Neural cell (in vitro differentiated cells): Measurements from ENCODE around the gene ADGRG6. TPM values are rescaled to one million over a fixed set of nuclear protein-coding genes. Genes with fewer than 3 reads are reported as not detected.
"Not testable (repeated sequence)": the region's sequence is repeated elsewhere in the genome, so short reads cannot be mapped to it uniquely, and the experiment has no call there.

ENCODE experiments used
- H2AFZ ChIP-seq: fragments of 200-600, 300-800 bp; sonication (generic), shearing (Covaris generic); 2 replicates; pipeline ENCODE4 v1.6.0; 2014; ENCODE audit warnings: low read depth, mild to moderate bottlenecking, antibody characterized with exemption, low read length, moderate library complexity
- H3F3A ChIP-seq: fragments of 200-600 bp; shearing (Covaris generic); 2 replicates; pipeline ENCODE4 v1.6.1; 2016; ENCODE audit warnings: mild to moderate bottlenecking, moderate library complexity, mixed read lengths, antibody characterized with exemption, low read length; ENCODE audit not compliant: insufficient read depth, poor library complexity, severe bottlenecking
- H3K27ac ChIP-seq: fragments of 200-600, 300-800 bp; sonication (generic), shearing (Covaris generic); 2 replicates; pipeline ENCODE4 v1.5.1; 2014; ENCODE audit warnings: mild to moderate bottlenecking, low read length, moderate library complexity
- H3K27me3 ChIP-seq: fragments of 300-800, 200-600 bp; sonication (generic), shearing (Covaris generic); 2 replicates; pipeline ENCODE4 v1.6.0; 2014; ENCODE audit warnings: mild to moderate bottlenecking, low read depth, low read length, moderate library complexity; ENCODE audit not compliant: insufficient read depth
- H3K36me3 ChIP-seq: fragments of 300-800, 200-600 bp; sonication (generic), shearing (Covaris generic); 2 replicates; pipeline ENCODE4 v1.5.1; 2014; ENCODE audit warnings: mild to moderate bottlenecking, antibody characterized with exemption, low read length, moderate library complexity; ENCODE audit not compliant: insufficient read depth
- H3K4me2 ChIP-seq: fragments of 300-800, 200-600 bp; sonication (generic), shearing (Covaris generic); 2 replicates; pipeline ENCODE4 v1.6.0; 2014; ENCODE audit warnings: mild to moderate bottlenecking, low read length
- H3K4me3 ChIP-seq: fragments of 300-800, 200-600 bp; sonication (generic), shearing (Covaris generic); 2 replicates; pipeline ENCODE4 v1.5.1; 2014; ENCODE audit warnings: mild to moderate bottlenecking, low read length, moderate library complexity
- H3K79me2 ChIP-seq: fragments of 200-600 bp; shearing (Covaris generic); replicated peaks from 2 replicates; pipeline ENCODE4 v1.6.0; 2014; ENCODE audit warnings: mild to moderate bottlenecking, low read length, moderate library complexity; ENCODE audit not compliant: insufficient read depth
- H3K9ac ChIP-seq: fragments of 300-800, 200-600 bp; sonication (generic), shearing (Covaris generic); 2 replicates; pipeline ENCODE4 v1.6.1; 2016; ENCODE audit warnings: mild to moderate bottlenecking, low read length, mixed read lengths
- H3K9me2 ChIP-seq: fragments of 200-600 bp; shearing (Covaris generic); 2 replicates; pipeline ENCODE4 v1.6.1; 2016; ENCODE audit warnings: mild to moderate bottlenecking, low read length, mixed read lengths; ENCODE audit not compliant: insufficient read depth
- H3K9me3 ChIP-seq: fragments of 200-600, 300-800 bp; sonication (generic), shearing (Covaris generic); 2 replicates; pipeline ENCODE4 v1.6.1; 2016; ENCODE audit warnings: mild to moderate bottlenecking, mixed run types, low read length, moderate library complexity, mixed read lengths
- H4K20me1 ChIP-seq: fragments of 200-600 bp; shearing (Covaris generic); 2 replicates; pipeline ENCODE4 v1.6.1; 2016; ENCODE audit warnings: mild to moderate bottlenecking, mixed run types; ENCODE audit not compliant: insufficient read depth
- EP300 ChIP-seq: fragments of 450-650 bp; conservative IDR thresholded peaks from 2 replicates; pipeline ENCODE4 v1.6.1; 2014; ENCODE audit warnings: antibody characterized with exemption, mild to moderate bottlenecking, moderate library complexity; ENCODE audit not compliant: poor library complexity, severe bottlenecking
- MXI1 ChIP-seq: fragments of 450-650 bp; conservative IDR thresholded peaks from 2 replicates; pipeline ENCODE4 v1.6.1; 2014; ENCODE audit warnings: antibody characterized with exemption, mild to moderate bottlenecking; ENCODE audit not compliant: poor library complexity, severe bottlenecking
- polyA plus RNA-seq: library from polyadenylated mRNA; depleted of rRNA; stranded (reverse); fragments of >200 nt; gene quantifications from 2 replicates; pipeline ENCODE4 v1.2.3, GENCODE V29; 2014
- TF ChIP-seq, protein P1 (sequence below): IDR thresholded peaks from 2 replicates; pipeline ENCODE4 v1.6.1; 2012; ENCODE audit warnings: borderline replicate concordance

Gene ADGRG6
- polyA plus RNA-seq, 1 donor from 2014 or later, result 0.37 TPM

DNA sequence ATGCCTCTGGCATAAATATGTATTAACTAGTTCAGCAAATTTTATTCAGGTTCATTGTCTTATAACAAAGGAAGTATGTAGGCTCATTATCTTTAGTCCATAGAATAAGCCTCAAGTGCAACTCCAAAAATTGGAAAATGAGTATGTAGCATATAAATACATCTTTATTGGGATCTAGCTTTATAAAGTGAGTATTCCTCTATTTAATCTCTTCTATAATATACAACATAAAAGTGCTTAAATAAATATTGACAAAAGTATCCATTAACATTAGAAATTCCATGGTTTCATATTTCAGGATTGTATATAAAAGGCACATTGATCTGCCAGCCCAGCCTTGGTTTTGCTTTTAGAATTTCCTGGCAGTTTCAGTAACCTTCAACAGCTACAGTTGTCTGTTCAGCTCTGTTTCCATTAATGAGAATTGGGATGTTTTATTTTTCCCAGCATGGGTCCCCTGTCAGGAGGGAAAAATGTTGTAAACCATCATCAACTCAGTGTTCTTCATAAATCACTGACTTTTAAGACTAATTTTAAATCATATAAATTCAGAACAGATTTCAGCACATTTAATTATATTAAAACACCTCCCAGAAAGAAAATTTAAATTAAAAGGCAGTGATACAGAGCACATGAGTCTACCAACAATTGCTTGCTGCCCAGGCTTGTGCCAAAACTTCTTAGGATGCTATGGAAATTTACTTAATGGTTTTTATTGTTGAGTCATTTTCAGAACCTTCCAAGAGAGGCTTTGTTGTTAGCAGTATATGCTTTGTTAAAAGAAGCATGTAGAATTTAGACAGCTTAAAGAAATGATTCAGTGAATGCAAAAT lies 119.7 kb downstream of the ADGRG6 start:
- no peak overlapping the region for H2AFZ ChIP-seq
- no peaks in the 10 kb centered on the region for H4K20me1 ChIP-seq
- TF ChIP-seq MXI1, result no peak
- no peaks in the 10 kb centered on the region for H3K27me3 ChIP-seq
- no peak overlapping the region for H3K4me2 ChIP-seq
- H3F3A ChIP-seq, result no peaks in the 10 kb centered on the region
- no peaks in the 10 kb centered on the region for H3K79me2 ChIP-seq
- no peaks in the 10 kb centered on the region for H3K36me3 ChIP-seq
- no peak overlapping the region for H3K4me3 ChIP-seq
- H3K27ac ChIP-seq, result no peak overlapping the region
- H3K9me2 ChIP-seq, result no peaks in the 10 kb centered on the region
- no peaks in the 10 kb centered on the region for H3K9me3 ChIP-seq
- H3K9ac ChIP-seq, result no peak overlapping the region

DNA sequence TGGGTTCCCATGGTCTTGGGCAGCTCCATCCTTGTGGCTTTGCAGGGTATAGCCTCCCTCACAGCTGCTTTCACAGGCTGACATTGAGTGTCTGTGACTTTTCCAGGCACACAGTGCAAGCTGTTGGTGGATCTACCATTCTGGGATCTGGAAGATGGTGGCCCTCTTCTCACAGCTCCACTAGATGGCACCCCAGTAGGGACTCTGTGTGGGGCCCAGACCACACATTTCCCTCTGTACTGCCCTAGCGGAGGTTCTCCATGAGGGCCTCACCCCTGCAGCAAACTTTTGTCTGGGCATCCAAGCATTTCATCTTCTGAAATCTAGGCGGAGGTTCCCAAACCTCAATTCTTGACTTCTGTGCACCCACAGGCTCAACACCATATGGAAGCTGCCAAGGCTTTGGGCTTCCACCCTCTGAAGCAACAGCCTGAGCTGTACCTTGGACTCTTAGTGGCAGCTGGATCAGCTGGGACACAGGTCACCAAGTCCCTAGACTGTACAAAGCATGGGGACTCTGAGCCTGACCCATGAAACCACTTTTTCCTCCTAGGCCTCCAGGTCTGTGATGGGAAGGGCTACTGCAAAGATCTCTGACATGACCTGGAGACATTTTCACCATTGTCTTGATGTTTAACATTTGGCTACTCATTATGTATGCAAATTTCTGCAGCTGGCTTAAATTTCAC lies 124.8 kb downstream of the ADGRG6 start:
- H3K79me2 ChIP-seq, H3K27me3 ChIP-seq, H3K27ac ChIP-seq, H3K9me3 ChIP-seq, H2AFZ ChIP-seq, H3K36me3 ChIP-seq, H3K9me2 ChIP-seq, H3K4me3 ChIP-seq, H3K9ac ChIP-seq, H3K4me2 ChIP-seq, H4K20me1 ChIP-seq, H3F3A ChIP-seq: not testable (repeated sequence)

DNA sequence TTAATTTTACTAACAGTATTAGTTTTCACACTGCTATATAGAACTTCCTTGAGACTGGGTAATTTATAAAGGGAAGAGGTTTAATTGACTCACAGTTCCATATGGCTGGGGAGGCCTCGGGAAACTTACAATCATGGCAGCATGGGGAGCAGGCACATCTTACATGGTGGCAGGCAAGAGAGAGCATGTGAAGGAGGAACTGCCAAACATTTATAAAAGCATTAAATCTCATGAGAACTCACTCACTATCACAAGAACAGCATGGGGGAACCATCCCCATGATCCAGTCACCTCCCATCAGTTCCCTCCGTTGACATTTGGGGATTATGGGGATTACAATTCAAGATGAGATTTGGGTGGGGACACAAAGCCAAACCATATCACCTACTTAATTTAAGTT lies 126.7 kb downstream of the ADGRG6 start:
- not testable (repeated sequence) for H3K9ac ChIP-seq, H3K9me3 ChIP-seq

DNA sequence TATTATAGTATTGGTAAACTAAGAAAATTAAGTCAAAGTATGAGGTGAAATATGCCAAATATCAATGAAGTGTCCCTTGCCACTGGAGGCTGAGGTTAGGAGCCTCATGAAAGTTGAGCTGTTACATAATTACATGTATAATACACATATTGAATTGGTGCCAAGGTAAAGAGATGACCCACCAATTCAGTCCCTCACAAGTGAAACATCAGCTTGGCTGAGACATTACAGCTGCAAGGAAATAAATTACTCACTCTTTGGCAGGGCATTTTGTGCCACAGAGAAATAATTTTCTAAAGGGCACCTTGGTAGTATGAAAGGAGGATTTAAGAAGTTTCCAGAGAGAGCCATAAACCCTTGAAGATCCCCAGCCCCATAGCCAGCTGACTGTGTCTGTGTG lies 127.4 kb downstream of the ADGRG6 start:
- Histone ChIP-seq H3K9me3 (no peaks in the 10 kb centered on the region), H3K79me2 (no peaks in the 10 kb centered on the region)
- TF ChIP-seq MXI1 (no peak), EP300 (no peak)
- TF ChIP-seq, protein P1, sequence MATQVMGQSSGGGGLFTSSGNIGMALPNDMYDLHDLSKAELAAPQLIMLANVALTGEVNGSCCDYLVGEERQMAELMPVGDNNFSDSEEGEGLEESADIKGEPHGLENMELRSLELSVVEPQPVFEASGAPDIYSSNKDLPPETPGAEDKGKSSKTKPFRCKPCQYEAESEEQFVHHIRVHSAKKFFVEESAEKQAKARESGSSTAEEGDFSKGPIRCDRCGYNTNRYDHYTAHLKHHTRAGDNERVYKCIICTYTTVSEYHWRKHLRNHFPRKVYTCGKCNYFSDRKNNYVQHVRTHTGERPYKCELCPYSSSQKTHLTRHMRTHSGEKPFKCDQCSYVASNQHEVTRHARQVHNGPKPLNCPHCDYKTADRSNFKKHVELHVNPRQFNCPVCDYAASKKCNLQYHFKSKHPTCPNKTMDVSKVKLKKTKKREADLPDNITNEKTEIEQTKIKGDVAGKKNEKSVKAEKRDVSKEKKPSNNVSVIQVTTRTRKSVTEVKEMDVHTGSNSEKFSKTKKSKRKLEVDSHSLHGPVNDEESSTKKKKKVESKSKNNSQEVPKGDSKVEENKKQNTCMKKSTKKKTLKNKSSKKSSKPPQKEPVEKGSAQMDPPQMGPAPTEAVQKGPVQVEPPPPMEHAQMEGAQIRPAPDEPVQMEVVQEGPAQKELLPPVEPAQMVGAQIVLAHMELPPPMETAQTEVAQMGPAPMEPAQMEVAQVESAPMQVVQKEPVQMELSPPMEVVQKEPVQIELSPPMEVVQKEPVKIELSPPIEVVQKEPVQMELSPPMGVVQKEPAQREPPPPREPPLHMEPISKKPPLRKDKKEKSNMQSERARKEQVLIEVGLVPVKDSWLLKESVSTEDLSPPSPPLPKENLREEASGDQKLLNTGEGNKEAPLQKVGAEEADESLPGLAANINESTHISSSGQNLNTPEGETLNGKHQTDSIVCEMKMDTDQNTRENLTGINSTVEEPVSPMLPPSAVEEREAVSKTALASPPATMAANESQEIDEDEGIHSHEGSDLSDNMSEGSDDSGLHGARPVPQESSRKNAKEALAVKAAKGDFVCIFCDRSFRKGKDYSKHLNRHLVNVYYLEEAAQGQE, result no peak

More for the DNA sequence above, 126.7 kb downstream of the ADGRG6 start:
- H3F3A ChIP-seq, H3K4me3 ChIP-seq, H3K9me2 ChIP-seq, H3K27ac ChIP-seq, H2AFZ ChIP-seq, H3K79me2 ChIP-seq, H3K27me3 ChIP-seq, H3K4me2 ChIP-seq, H3K36me3 ChIP-seq, H4K20me1 ChIP-seq: not testable (repeated sequence)

More for the DNA sequence above, 127.4 kb downstream of the ADGRG6 start:
- Histone ChIP-seq H3K9me2 (no peaks in the 10 kb centered on the region), H3K27me3 (no peaks in the 10 kb centered on the region), H3K36me3 (no peaks in the 10 kb centered on the region), H3K27ac (no peak overlapping the region), H3F3A (no peaks in the 10 kb centered on the region), H4K20me1 (no peaks in the 10 kb centered on the region), H3K4me2 (no peak overlapping the region), H2AFZ (no peak overlapping the region), H3K9ac (no peak overlapping the region), H3K4me3 (no peak overlapping the region)
